SHP77 (cell line): Measurements from ENCODE around the gene CHST3.
"Not testable (repeated sequence)": the region's sequence is repeated elsewhere in the genome, so short reads cannot be mapped to it uniquely, and the experiment has no call there.

Source experiments
- DNase-seq, 2 experiments: peaks; one replicate each; lab custom pipeline; 2025; lab: John Stamatoyannopoulos, UW

CHST3 gene

GRCh38 chr10:71964098-71964742 is at the start of gene CHST3:
CHST3 (plus strand) TSS chr10:71964395; CDS start chr10:72005843, 41,448 bp downstream.
- no peak for DNase-seq

- no peak for DNase-seq
These were observed 47.4 kb upstream of the CHST3 start for GRCh38 chr10:71916827-71917226.

DNA sequence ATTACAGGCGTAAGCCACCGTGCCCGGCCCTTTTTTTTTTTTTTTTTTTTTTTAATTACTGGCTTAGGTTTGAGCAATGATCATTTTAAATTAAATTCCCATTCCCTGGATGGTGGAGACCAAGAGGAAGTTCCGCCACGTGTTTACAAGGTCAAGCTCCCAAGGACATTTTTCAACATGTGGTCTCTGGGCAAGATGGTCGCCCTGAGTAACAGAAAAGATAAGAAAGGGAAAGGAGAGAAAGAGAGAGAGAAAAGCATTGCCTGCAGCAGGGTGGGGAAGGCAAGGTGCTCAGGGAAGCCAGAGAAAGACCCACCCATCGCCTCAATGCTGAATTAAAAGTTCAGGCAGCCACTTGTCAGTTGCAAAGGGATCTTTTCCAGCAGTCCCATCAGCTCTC is 45.2 kb upstream of the CHST3 start:
- DNase-seq: no peak

- not testable (repeated sequence) for DNase-seq
These were observed 44.1 kb upstream of the CHST3 start for GRCh38 chr10:71919956-71920539.

GRCh38 chr10:71920540-71921323 is 43.5 kb upstream of the CHST3 start:
- no peak for DNase-seq

DNA sequence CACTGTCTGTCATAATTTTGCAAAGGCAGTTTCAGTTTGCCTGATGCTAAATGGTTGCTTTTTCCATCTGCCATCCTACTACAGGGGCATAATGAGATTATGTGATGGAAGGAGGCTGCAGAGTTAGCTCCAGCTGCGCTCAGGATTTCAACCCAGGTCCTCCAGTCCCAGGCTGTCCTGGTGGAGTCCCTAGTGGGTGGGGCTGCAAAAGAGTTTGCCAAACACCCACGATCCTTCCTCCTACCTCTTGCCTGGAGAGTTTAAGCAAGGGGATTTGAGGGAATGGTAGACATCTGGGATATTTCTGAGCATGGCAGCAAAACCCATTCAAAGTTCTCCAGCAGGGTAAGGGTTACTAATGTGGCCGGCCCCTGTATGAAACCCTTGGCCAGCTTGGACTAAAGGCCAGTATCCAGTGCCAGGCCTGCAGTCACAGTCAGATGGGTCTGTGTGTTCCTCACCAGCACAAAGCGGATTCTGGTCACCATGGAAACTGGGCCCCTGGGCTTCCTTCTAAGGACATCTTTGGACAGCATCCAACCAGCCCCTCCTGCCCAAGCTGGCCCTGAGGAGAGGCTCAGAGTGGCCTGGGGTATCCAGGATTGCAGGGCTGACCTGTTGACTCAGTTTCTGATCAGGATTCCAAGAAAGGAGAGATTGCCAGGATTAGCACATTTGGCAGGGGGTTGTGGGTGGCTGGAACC is 42.7 kb upstream of the CHST3 start:
- DNase-seq: no peak

- DNase-seq: no peak
These were observed 41.0 kb upstream of the CHST3 start for GRCh38 chr10:71923138-71923692.

GRCh38 chr10:71924771-71925170 is 39.4 kb upstream of the CHST3 start:
- DNase-seq: no peak

- no peak for DNase-seq
These were observed 37.0 kb upstream of the CHST3 start for GRCh38 chr10:71927159-71927558.

- no peak for DNase-seq
These were observed 36.2 kb upstream of the CHST3 start for GRCh38 chr10:71927776-71928592.

DNA sequence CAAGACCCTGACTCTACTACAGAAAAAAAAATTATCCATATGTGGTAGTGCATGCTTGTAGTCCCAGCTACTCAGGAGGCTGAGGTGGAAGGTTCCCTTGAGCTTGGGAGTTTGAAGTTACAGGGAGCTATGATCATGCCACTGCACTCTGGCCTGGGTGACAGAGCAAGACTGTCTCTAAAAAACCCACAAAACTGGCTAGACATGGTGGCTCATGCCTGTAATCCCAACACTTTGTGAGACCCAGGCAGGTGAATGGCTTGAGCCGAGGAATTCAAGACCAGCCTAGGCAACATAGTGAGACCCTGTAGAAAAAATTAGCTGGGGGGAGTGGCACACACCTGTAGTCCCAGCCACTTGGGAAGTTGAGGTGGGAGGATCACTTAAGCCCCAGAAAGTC is 32.9 kb upstream of the CHST3 start:
- no peak for DNase-seq

DNA sequence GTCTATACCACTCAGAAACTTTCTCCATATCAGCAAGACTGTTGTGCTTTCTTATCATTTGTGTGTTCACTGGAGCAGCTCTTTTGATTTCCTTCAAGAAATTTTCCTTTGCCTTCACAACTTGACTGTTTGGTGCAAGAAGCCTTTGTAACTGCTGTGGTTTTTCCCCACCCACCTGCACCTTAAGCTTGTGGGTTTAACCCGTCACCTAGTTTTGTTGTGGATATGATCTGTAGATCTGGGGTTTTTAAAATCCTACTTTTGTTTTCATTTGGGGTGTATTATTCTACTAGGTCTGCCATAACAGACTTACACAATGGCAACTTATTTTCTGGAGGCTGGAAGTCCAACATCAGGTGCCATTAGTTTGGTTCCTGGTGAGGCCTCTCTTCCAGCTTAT is 30.5 kb upstream of the CHST3 start:
- no peak for DNase-seq

DNA sequence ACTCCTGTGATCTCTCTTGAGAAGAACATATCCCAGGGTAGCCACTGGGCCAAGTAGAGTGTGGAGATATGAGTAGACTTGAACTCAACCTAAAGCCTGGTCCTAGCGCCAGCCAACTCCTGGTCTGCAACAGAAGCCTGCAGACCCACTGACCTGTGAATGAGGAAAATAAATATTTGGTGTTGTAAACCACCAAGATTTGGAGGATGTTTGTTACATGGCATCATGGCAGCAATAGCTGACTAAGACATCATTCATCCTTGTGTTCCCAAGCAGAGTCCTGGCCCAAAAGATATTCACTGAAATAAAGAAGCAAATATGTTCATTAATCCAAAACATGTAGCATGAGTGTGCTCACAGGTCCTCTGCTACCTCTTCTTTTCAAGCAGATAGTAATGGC is 26.0 kb upstream of the CHST3 start:
- no peak for DNase-seq

GRCh38 chr10:71939304-71939703 is 24.9 kb upstream of the CHST3 start:
- DNase-seq: no peak

DNA sequence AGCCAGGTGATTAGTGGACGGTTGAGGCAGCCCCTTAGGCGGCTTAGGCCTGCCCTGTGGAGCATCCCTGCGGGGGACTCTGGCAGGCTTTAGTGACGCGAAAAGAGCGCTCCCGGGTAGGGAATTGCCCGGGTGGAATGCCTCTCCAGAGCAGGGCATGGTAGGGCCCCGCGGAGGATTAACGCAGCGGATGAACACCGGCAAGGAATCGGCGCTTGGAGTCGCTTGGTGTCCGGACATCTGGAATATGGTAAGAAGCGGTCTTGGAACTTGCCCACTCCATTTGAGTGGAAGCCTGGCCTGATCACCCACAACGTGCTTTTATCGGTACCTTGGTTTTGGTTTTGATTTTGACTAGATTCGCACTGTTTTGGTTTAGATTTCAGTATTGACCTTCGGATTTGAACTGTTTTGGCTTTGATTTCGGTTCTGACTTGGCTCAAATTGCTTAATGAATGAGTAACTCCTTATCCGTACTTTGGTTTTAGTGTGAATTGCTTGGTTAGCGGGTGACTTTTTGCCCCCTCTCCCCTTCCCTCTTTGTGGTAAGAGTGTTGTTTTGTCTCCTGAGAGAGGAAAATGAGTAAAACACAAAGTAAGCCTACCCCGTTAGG is 24.2 kb upstream of the CHST3 start:
- no peak for DNase-seq

DNA sequence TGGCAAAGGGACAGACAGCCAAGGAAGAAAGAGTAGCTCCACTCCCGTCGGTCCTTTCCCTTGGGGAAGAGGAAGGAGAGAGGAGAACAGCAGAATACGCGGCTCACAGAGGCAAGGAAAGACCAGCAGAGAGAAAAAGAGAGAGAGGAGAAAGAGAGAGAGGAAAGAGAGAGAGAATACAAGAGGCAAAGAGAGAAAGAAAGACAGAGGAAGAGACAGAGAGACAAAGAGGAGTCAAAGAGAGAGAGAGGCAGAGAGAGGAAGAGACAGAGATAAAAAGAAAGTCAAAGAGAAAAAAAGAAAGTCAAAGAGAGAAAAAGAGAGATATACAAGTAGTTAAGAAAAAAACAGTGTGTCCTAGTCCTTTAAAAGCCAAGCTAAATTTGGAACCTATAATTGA is 23.4 kb upstream of the CHST3 start:
- no peak for DNase-seq

GRCh38 chr10:71941318-71941717 is 22.9 kb upstream of the CHST3 start:
- DNase-seq: no peak

DNA sequence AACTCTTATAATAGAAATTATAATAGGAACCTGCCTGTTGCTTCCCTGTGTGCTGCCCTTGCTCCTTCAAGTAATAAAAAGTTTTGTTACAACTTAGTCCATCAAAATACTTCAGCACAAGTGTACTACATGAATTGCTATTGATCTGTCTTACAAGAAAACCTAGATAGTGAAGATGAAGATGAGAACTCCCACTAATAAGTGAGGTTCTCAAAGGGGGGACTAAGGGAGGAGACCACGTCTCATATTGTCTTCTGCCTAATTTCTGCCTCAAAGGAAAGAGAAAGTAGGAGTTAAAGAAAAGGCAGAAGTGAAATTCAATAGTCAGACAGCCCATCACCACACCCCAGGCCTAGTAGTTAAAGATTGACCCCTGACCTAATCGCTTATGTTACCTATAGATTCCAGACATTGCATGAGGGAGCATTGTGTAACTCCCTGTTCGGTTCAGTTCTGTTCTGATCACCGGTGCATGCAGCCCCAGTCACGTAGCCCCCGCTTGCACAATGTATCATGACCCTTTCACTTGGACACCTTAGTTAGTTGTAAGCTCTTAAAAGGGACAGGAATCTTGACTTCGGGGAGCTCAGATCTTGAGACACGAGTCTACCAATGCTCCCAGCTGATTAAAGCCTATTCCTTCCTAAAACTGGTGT is 18.2 kb upstream of the CHST3 start:
- no peak for DNase-seq

- DNase-seq: no peak
These were observed 17.5 kb upstream of the CHST3 start for GRCh38 chr10:71946700-71947099.

DNA sequence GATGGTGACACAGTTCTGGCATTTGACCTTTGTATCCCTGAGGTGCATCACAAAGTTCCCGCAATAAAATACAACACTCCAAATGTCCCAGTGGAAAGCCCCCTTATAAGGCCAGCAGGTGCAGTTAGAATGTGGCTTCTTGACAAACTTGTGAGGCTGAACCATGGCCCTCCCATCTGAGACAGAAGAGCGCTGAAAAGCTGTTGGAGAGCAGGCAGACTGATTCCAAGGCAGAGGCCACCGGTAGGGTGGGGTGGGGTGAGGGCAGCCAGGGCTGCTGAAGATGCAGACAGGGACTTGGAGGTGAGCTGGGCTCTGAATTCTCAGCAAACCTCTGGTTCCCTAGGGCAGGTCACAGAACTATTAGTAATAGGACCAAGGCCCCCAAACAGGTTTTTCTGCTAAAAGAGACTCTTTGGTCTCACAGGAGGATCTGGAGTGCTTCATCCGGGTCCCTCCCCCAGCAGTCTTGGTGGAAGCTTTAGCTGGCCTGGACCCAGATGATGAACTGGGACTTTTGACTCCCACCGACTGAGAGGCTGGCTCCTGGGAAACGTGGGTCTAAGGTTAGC is 15.6 kb upstream of the CHST3 start:
- DNase-seq: no peak
